ENCODE measurements around the gene FCHSD2. TPM values are rescaled to one million over a fixed set of nuclear protein-coding genes. Genes with fewer than 3 reads are reported as not detected.

FCHSD2 gene
- total and polyA plus RNA-seq, 9 of the 15 experiments (the other 6 are each of a cell fraction or from before 2014, with no cell fraction given), result 1.8 to 14.7 (median 6.4) TPM

GRCh38 chr11:73143126-73143838 is 1.2 kb upstream of the FCHSD2 start (continued):
- TF ChIP-seq JUND (IDR thresholded peaks at IDR 0.05; ENCODE audit: borderline replicate concordance, low read depth, low read length) (0 out of 2 replicates have a peak, but pooled peaks have one; percentile 2), JUND (tag; IDR thresholded peaks at IDR 0.05; ENCODE audit: borderline replicate concordance, low read depth, low read length) (no peak), GATAD2A (IDR thresholded peaks at IDR 0.05) (peak; percentile 73; the same call in 1 of the 2 replicates), STAT6 (CRISPR knock-in tag; IDR thresholded peaks at IDR 0.05) (0 out of 2 replicates have a peak, but pooled peaks have one; percentile 42), ELK3 (CRISPR knock-in tag; IDR thresholded peaks at IDR 0.05) (no peak), ZNF384 (IDR thresholded peaks at IDR 0.05; ENCODE audit: low read depth, low read length) (peak; percentile 88), ZNF75A (CRISPR knock-in tag; IDR thresholded peaks at IDR 0.05) (no peak), ZFP36 (IDR thresholded peaks at IDR 0.05; ENCODE audit: low read depth, low read length, partially characterized antibody) (no peak), CBX2 (IDR thresholded peaks at IDR 0.05; ENCODE audit: insufficient read depth, low read length, poor library complexity, severe bottlenecking) (no peak), NCOA2 (IDR thresholded peaks at IDR 0.05; ENCODE audit: partially characterized antibody in 2 of 2) (no peak), POLR2AphosphoS2 (IDR thresholded peaks at IDR 0.05; ENCODE audit: low read length) (no peak), ZNF707 (CRISPR knock-in tag; conservative IDR thresholded peaks at IDR 0.05) (0 out of 2 replicates have a peak, but pooled peaks have one; percentile 3), ZNF239 (CRISPR knock-in tag; IDR thresholded peaks at IDR 0.05) (no peak), IRF9 (tag; IDR thresholded peaks at IDR 0.05) (no peak), SMARCA5 (IDR thresholded peaks at IDR 0.05) (no peak), ZNF655 (CRISPR knock-in tag; IDR thresholded peaks at IDR 0.05) (no peak), JUN (IDR thresholded peaks at IDR 0.05; ENCODE audit: borderline replicate concordance, low read depth, low read length) (no peak), JUN (CRISPR knock-in tag; IDR thresholded peaks at IDR 0.05; ENCODE audit: borderline replicate concordance) (no peak), HINFP (tag; conservative IDR thresholded peaks at IDR 0.05; ENCODE audit: low read depth) (0 out of 2 replicates have a peak, but pooled peaks have one; percentile 45), EP300 (IDR thresholded peaks at IDR 0.05; ENCODE audit: low read length) (peak; percentile 52; the same call in 1 of the 2 replicates), BACH1 (tag; IDR thresholded peaks at IDR 0.05) (0 out of 2 replicates have a peak, but pooled peaks have one; percentile 11)

Measured in K562 (cell line).